ENCODE data around the gene COL20A1.

DNA sequence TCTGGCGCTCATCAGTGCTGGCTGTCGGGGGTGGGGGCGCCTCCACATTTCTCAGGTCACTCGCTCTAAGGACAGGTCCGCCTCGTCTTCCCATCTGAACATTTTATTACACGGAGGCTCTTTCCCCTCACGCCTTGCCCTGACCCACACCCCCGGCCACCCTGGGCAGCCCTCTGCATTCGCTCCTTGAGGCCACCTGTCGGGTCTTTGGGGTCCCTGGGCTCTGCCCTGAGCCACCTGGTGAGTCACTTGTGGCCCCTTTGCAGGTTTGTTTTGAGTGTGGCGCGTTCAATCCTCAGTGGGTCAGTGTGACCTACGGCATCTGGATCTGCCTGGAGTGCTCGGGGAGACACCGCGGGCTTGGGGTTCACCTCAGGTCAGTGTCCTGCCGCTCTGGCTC lies 17.2 kb upstream of the COL20A1 start:
- TF ChIP-seq, protein P1, sequence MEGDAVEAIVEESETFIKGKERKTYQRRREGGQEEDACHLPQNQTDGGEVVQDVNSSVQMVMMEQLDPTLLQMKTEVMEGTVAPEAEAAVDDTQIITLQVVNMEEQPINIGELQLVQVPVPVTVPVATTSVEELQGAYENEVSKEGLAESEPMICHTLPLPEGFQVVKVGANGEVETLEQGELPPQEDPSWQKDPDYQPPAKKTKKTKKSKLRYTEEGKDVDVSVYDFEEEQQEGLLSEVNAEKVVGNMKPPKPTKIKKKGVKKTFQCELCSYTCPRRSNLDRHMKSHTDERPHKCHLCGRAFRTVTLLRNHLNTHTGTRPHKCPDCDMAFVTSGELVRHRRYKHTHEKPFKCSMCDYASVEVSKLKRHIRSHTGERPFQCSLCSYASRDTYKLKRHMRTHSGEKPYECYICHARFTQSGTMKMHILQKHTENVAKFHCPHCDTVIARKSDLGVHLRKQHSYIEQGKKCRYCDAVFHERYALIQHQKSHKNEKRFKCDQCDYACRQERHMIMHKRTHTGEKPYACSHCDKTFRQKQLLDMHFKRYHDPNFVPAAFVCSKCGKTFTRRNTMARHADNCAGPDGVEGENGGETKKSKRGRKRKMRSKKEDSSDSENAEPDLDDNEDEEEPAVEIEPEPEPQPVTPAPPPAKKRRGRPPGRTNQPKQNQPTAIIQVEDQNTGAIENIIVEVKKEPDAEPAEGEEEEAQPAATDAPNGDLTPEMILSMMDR (IDR thresholded peaks at IDR 0.05), result no peak
- no peak for TF ChIP-seq POLR2AphosphoS5 (IDR thresholded peaks at IDR 0.05)
- no peak for TF ChIP-seq POLR2A (IDR thresholded peaks at IDR 0.05)

Data from prostate gland (tissue), 2 donors.